GM12878 (cell line): ENCODE measurements around the gene STAM2. TPM values are rescaled to one million over a fixed set of nuclear protein-coding genes. Genes with fewer than 3 reads are reported as not detected.

ENCODE experiments used
- ATAC-seq: fragments of 200-7000 bp; cut with Tn5 transposase; 3 replicates; pipeline ENCODE4 v1.9.1; 2020; ENCODE audit warnings: mild to moderate bottlenecking, moderate library complexity
- BruUV-seq: library from RNA; stranded (reverse); fragments of 400-500 nt; replicated peaks from 2 replicates; lab custom pipeline; 2021; lab: Mats Ljungman, UMichigan
- CTCF ChIA-PET: fragments of 300-600 bp; sonication (Branson Sonifier 250); formaldehyde crosslinking; extraction: SDS; loops from one replicate; lab custom pipeline; 2021; ENCODE audit warnings: inconsistent platforms; lab: Yijun Ruan, JAX
- POLR2A ChIA-PET: fragments of 350-600 bp; formaldehyde crosslinking; extraction: SDS; loops from one replicate; lab custom pipeline; 2021; ENCODE audit warnings: inconsistent platforms; lab: Charles Lee
- RAD21 ChIA-PET: fragments of 300-600 bp; sonication (Branson Sonifier 250); formaldehyde crosslinking; loops from one replicate; lab custom pipeline; 2023; ENCODE audit warnings: antibody characterized with exemption; ENCODE audit not compliant: unreplicated experiment; lab: Charles Lee
- SMC1A ChIA-PET: fragments of 300-600 bp; sonication (Branson Sonifier 250); formaldehyde crosslinking; loops from one replicate; lab custom pipeline; 2023; ENCODE audit not compliant: unreplicated experiment, uncharacterized antibody; lab: Charles Lee
- DNase-seq: peaks from one replicate; pipeline ENCODE4 v3.0.0-alpha.2; 2011; ENCODE audit warnings: low read depth, low spot score
- FAIRE-seq: peaks from 3 replicates; lab custom pipeline; 2011; peaks lifted over from hg19 to GRCh38; lab: Jason Lieb, UNC
- H2AFZ ChIP-seq: 2 replicates; pipeline ENCODE4 v1.6.0; 2011; ENCODE audit warnings: low read depth, low read length, control low read depth; ENCODE audit not compliant: control insufficient read depth
- H3K27ac ChIP-seq: 2 replicates; pipeline ENCODE4 v1.5.1; 2011; ENCODE audit warnings: control low read depth; ENCODE audit not compliant: control insufficient read depth, insufficient read depth
- H3K27me3 ChIP-seq, 2 experiments: replicated peaks in 1 of 2; 2 replicates each; pipeline versions ENCODE4 v1.6.0 to v1.6.1; 2011; ENCODE audit warnings: low read length in 1 of 2; ENCODE audit not compliant: control insufficient read depth in 2 of 2, insufficient read depth in 2 of 2
- H3K36me3 ChIP-seq, 2 experiments: 2 replicates each; pipeline ENCODE4 v1.5.1; 2011; ENCODE audit warnings: low read length in 1 of 2; ENCODE audit not compliant: control insufficient read depth in 2 of 2, insufficient read depth in 2 of 2
- H3K4me1 ChIP-seq: 2 replicates; pipeline ENCODE4 v1.6.1; 2011; ENCODE audit warnings: mild to moderate bottlenecking, low read length, moderate library complexity, mixed read lengths; ENCODE audit not compliant: control insufficient read depth, insufficient read depth
- H3K4me2 ChIP-seq: 2 replicates; pipeline ENCODE4 v1.6.0; 2011; ENCODE audit warnings: control low read depth; ENCODE audit not compliant: control insufficient read depth, insufficient read depth
- H3K4me3 ChIP-seq: fragments of 200-600 bp; sonication (generic); 2 replicates; pipeline ENCODE4 v1.5.1; 2016
- H3K79me2 ChIP-seq: 2 replicates; pipeline ENCODE4 v1.6.0; 2011; ENCODE audit warnings: low read length; ENCODE audit not compliant: control insufficient read depth, insufficient read depth
- H3K9ac ChIP-seq: 2 replicates; pipeline ENCODE4 v1.8.0; 2011; ENCODE audit warnings: low read length, control low read depth, mixed read lengths; ENCODE audit not compliant: control insufficient read depth, insufficient read depth
- H3K9me3 ChIP-seq: replicated peaks from 3 replicates; pipeline ENCODE4 v1.5.1; 2011; ENCODE audit warnings: mild to moderate bottlenecking, low read length; ENCODE audit not compliant: control insufficient read depth, insufficient read depth
- H4K20me1 ChIP-seq: 2 replicates; pipeline ENCODE4 v1.6.0; 2011; ENCODE audit not compliant: control insufficient read depth, insufficient read depth
- GABPA ChIP-seq: IDR thresholded peaks from 2 replicates; pipeline ENCODE4 v1.6.1; 2014; ENCODE audit warnings: antibody characterized with exemption, low read depth, mild to moderate bottlenecking, inconsistent platforms
- HDAC6 ChIP-seq: fragments of 200-600 bp; sonication (generic); IDR thresholded peaks from one replicate; pipeline ENCODE4 v1.8.0; 2017; ENCODE audit warnings: antibody characterized with exemption; ENCODE audit not compliant: unreplicated experiment
- HSF1 ChIP-seq: fragments of 150-350 bp; IDR thresholded peaks from 2 replicates; pipeline ENCODE4 v1.6.1; 2014; ENCODE audit warnings: mild to moderate bottlenecking, low read depth, low read length
- JUNB ChIP-seq: IDR thresholded peaks from 2 replicates; pipeline ENCODE4 v1.6.1; 2016; ENCODE audit warnings: antibody characterized with exemption, mild to moderate bottlenecking
- NFYA ChIP-seq: IDR thresholded peaks from 2 replicates; pipeline ENCODE4 v1.6.1; 2011; ENCODE audit warnings: low read depth, mild to moderate bottlenecking, low read length, improper control_type of control experiment, borderline replicate concordance
- NR2C2 ChIP-seq: IDR thresholded peaks from 2 replicates; pipeline ENCODE4 v1.6.1; 2011; ENCODE audit warnings: borderline replicate concordance, low read depth; ENCODE audit not compliant: control insufficient read depth, insufficient read length
- PML ChIP-seq: IDR thresholded peaks from 2 replicates; pipeline ENCODE4 v1.6.1; 2012; ENCODE audit warnings: low read length, inconsistent platforms
- POLR2A ChIP-seq: IDR thresholded peaks from 2 replicates; pipeline ENCODE4 v1.6.1; 2011; ENCODE audit warnings: low read depth, mild to moderate bottlenecking, low read length
- RBBP5 ChIP-seq: fragments of 200-600 bp; sonication (generic); conservative IDR thresholded peaks from 2 replicates; pipeline ENCODE4 v1.6.1; 2016
- RUNX3 ChIP-seq: IDR thresholded peaks from 2 replicates; pipeline ENCODE4 v1.6.1; 2012; ENCODE audit warnings: low read length, inconsistent platforms
- SMARCA5 ChIP-seq: fragments of 450-650 bp; IDR thresholded peaks from 2 replicates; pipeline ENCODE4 v1.6.1; 2017; ENCODE audit warnings: mild to moderate bottlenecking
- SREBF2 ChIP-seq: IDR thresholded peaks from 2 replicates; pipeline ENCODE4 v1.6.1; 2012; ENCODE audit warnings: mild to moderate bottlenecking, low read length
- STAT1 ChIP-seq: fragments of 450-650 bp; conservative IDR thresholded peaks from 2 replicates; pipeline ENCODE4 v1.6.1; 2014; ENCODE audit warnings: antibody characterized with exemption, mild to moderate bottlenecking
- SUZ12 ChIP-seq: fragments of 200-600 bp; sonication (generic); IDR thresholded peaks from one replicate; pipeline ENCODE4 v1.6.1; 2018; ENCODE audit warnings: antibody characterized with exemption, mild to moderate bottlenecking; ENCODE audit not compliant: unreplicated experiment
- ZSCAN29 ChIP-seq: fragments of 450-650 bp; IDR thresholded peaks from 2 replicates; pipeline ENCODE4 v1.6.1; 2017; ENCODE audit warnings: mild to moderate bottlenecking, moderate library complexity
- WGBS: methylation state at CpG from one replicate; pipeline ENCODE4 v1.1.6; 2016; ENCODE audit warnings: low lambda C conversion rate; ENCODE audit not compliant: insufficient replicate concordance, insufficient coverage; ENCODE audit errors: missing lambda C conversion rate; 5-methylcytosine and 5-hydroxymethylcytosine counted together
- in situ Hi-C: fragments of 300-500 bp; cut with MboI; formaldehyde crosslinking; loops from 9 replicates; pipeline ENCODE4 v1.14.3; 2018; ENCODE audit warnings: mixed read lengths
- intact Hi-C: fragments of 100-400 bp; cut with micrococcal nuclease; formaldehyde crosslinking; loops from one replicate; pipeline ENCODE4 v1.14.2; 2022; ENCODE audit not compliant: unreplicated experiment
- polyA plus RNA-seq, 11 experiments: library from polyadenylated mRNA; depleted of rRNA in 4 of 11; unstranded in 6 of 11; stranded (reverse) in 5 of 11; fragments of >200 nt; fragmentation: Nextera tagmentation in 4 of 11; fragmentation: Illumina TruSeq in 1 of 11; extraction: Ambion mirVana in 4 of 11; extraction: Trizol in 1 of 11; gene quantifications; 1 replicate in 1 of 11; 2 replicates in 10 of 11; pipeline versions ENCODE4 v1.2.1 to v1.2.3, GENCODE V29; 2011 to 2016; ENCODE audit warnings: inconsistent platforms in 2 of 11, missing spikeins in 2 of 11, low read depth in 1 of 11
- total RNA-seq, 4 experiments: library from RNA; depleted of rRNA in 3 of 4; stranded (reverse); fragments of >200 nt in 3 of 4; fragmentation: Illumina TruSeq in 1 of 4; extraction: Trizol in 1 of 4; gene quantifications; 2 replicates each; pipeline versions ENCODE4 v1.2.1 to v1.2.3, GENCODE V29; 2013 to 2021
- TF ChIP-seq, protein P1 (sequence below): IDR thresholded peaks from 2 replicates; pipeline ENCODE4 v1.6.1; 2012; ENCODE audit warnings: mild to moderate bottlenecking, low read depth, low read length

The STAM2 gene
- total and polyA plus RNA-seq, 10 of the 15 experiments (the other 5 are each of a cell fraction or from before 2014, with no cell fraction given) = 4.4 to 21.6 (median 16.2) TPM

GRCh38 chr2:152089238-152089637, 86.3 kb downstream of the STAM2 start:
- in situ Hi-C loops (no loop called here), intact Hi-C loops (no loop called here)
- Histone ChIP-seq H3K9ac (no peak overlapping the region), H3K79me2 (no peaks in the 10 kb centered on the region), H3K4me3 (no peak overlapping the region), H3K27ac (no peak overlapping the region), H3K27me3 (no peaks in the 10 kb centered on the region), H3K9me3 (no peaks in the 10 kb centered on the region), H4K20me1 (no peaks in the 10 kb centered on the region), H3K36me3 (no peaks in the 10 kb centered on the region), H2AFZ (no peak overlapping the region), H3K4me2 (no peak overlapping the region), H3K4me1 (peaks cover 2% of the 10 kb centered on the region; the same call in 1 of the 2 replicates)
- SMC1A ChIA-PET = no interaction called here
- DNase-seq (no peak), ATAC-seq (no peak), FAIRE-seq (no peak)
- no TSS peak for BruUV-seq
- POLR2A ChIA-PET = no interaction called here
- RAD21 ChIA-PET = no interaction called here
- WGBS = 7% methylated on average over 2 of the region's 2 CpGs
- CTCF ChIA-PET = interaction anchor here (1.7 kb wide), 1 partner anchor 41 kb away, joined by 6 read pairs; no protein-coding TSS in a partner anchor
- no peak for TF ChIP-seq PML

DNA sequence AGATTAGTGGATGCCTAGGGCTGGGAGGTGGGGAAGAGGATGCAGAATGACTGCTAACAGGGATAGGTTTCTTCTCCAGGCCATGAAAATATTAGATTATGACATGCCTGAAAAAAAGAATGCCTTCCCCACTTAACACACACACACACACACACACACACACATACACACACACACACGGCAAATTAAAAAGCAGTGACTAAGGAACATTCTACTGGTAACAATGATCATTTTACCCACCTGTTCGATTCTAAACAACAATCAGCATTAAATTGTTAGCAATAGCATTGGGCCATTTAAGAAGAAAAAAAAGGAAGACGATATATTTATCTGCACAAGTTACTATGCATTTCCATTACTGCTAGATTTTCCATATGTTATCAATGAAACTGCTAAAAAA, 87.6 kb downstream of the STAM2 start:
- no peak for DNase-seq
- H3K4me3 ChIP-seq = no peak overlapping the region
- no peak for ATAC-seq
- ChIA-PET CTCF (no interaction called here), POLR2A (no interaction called here), RAD21 (no interaction called here), SMC1A (no interaction called here)
- no peak overlapping the region for H3K27ac ChIP-seq
- 55% methylated on average over 3 of the region's 3 CpGs for WGBS
- no peaks in the 10 kb centered on the region for H3K79me2 ChIP-seq
- FAIRE-seq = no peak
- in situ Hi-C loops = no loop called here
- H4K20me1 ChIP-seq = no peaks in the 10 kb centered on the region
- H3K9ac ChIP-seq = no peak overlapping the region
- no peaks in the 10 kb centered on the region for H3K36me3 ChIP-seq
- H2AFZ ChIP-seq = no peak overlapping the region
- intact Hi-C loops = no loop called here
- no peak overlapping the region for H3K4me2 ChIP-seq
- no peaks in the 10 kb centered on the region for H3K9me3 ChIP-seq
- no peaks in the 10 kb centered on the region; a peak in 1 of 4 replicates for H3K27me3 ChIP-seq
- no peaks in the 10 kb centered on the region for H3K4me1 ChIP-seq
- no TSS peak for BruUV-seq
- TF ChIP-seq NFYA = no peak
- TF ChIP-seq POLR2A = no peak
- TF ChIP-seq GABPA = no peak
- no peak for TF ChIP-seq ZSCAN29
- TF ChIP-seq JUNB = no peak
- no peak for TF ChIP-seq RUNX3
- TF ChIP-seq SUZ12 = no peak
- TF ChIP-seq, protein P1, sequence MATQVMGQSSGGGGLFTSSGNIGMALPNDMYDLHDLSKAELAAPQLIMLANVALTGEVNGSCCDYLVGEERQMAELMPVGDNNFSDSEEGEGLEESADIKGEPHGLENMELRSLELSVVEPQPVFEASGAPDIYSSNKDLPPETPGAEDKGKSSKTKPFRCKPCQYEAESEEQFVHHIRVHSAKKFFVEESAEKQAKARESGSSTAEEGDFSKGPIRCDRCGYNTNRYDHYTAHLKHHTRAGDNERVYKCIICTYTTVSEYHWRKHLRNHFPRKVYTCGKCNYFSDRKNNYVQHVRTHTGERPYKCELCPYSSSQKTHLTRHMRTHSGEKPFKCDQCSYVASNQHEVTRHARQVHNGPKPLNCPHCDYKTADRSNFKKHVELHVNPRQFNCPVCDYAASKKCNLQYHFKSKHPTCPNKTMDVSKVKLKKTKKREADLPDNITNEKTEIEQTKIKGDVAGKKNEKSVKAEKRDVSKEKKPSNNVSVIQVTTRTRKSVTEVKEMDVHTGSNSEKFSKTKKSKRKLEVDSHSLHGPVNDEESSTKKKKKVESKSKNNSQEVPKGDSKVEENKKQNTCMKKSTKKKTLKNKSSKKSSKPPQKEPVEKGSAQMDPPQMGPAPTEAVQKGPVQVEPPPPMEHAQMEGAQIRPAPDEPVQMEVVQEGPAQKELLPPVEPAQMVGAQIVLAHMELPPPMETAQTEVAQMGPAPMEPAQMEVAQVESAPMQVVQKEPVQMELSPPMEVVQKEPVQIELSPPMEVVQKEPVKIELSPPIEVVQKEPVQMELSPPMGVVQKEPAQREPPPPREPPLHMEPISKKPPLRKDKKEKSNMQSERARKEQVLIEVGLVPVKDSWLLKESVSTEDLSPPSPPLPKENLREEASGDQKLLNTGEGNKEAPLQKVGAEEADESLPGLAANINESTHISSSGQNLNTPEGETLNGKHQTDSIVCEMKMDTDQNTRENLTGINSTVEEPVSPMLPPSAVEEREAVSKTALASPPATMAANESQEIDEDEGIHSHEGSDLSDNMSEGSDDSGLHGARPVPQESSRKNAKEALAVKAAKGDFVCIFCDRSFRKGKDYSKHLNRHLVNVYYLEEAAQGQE = no peak
- no peak for TF ChIP-seq STAT1
- no peak for TF ChIP-seq NR2C2
- no peak for TF ChIP-seq HDAC6
- TF ChIP-seq SMARCA5 = no peak
- no peak for TF ChIP-seq HSF1
- no peak for TF ChIP-seq RBBP5
- TF ChIP-seq SREBF2 = no peak
